AG10803 (cell line): ENCODE results near the gene ABCC6.

Experiments
- DNase-seq: peaks from one replicate; pipeline ENCODE4 v3.0.0; 2010; ENCODE audit warnings: low read depth
- H3K4me3 ChIP-seq: 2 replicates; pipeline ENCODE4 v1.5.1; 2011; ENCODE audit warnings: mild to moderate bottlenecking, low read length, control low read depth
- CTCF ChIP-seq: conservative IDR thresholded peaks from 2 replicates; pipeline ENCODE4 v1.5.1; 2011; ENCODE audit warnings: mild to moderate bottlenecking, low read length, control low read depth, inconsistent platforms

The ABCC6 gene

GRCh38 chr16:16126896-16127295 is 96.4 kb downstream of the ABCC6 start:
- no peak for DNase-seq
- H3K4me3 ChIP-seq: no peak overlapping the region
- TF ChIP-seq CTCF: no peak

- no peak overlapping the region for H3K4me3 ChIP-seq
- no peak for DNase-seq
- no peak for TF ChIP-seq CTCF
These were observed 98.3 kb downstream of the ABCC6 start for GRCh38 chr16:16124974-16125373.

- no peak for TF ChIP-seq CTCF
- DNase-seq: no peak
- H3K4me3 ChIP-seq: no peak overlapping the region
These were observed 98.9 kb downstream of the ABCC6 start for GRCh38 chr16:16124438-16124837.

- no peak for TF ChIP-seq CTCF
- H3K4me3 ChIP-seq: no peak overlapping the region
- no peak for DNase-seq
These were observed 101.0 kb downstream of the ABCC6 start for GRCh38 chr16:16122264-16122663.

- no peak overlapping the region for H3K4me3 ChIP-seq
- no peak for TF ChIP-seq CTCF
- no peak for DNase-seq
These were observed 102.0 kb downstream of the ABCC6 start for GRCh38 chr16:16121185-16121727.

- H3K4me3 ChIP-seq: no peak overlapping the region
- TF ChIP-seq CTCF: no peak
- no peak for DNase-seq
These were observed 102.7 kb downstream of the ABCC6 start for GRCh38 chr16:16120382-16121184.

- no peak for TF ChIP-seq CTCF
These were observed 103.3 kb downstream of the ABCC6 start for GRCh38 chr16:16120044-16120381.

More at GRCh38 chr16:16120044-16120381, 103.3 kb downstream of the ABCC6 start:
- no peak for DNase-seq
- H3K4me3 ChIP-seq: no peak overlapping the region
